OCI-LY3 (cell line): Measurements from ENCODE around the gene RGS1.

Source experiments
- CTCF ChIP-seq: fragments of 200-600, 300-600 bp; sonication (generic); IDR thresholded peaks from 2 replicates; pipeline ENCODE4 v1.5.1; 2014; ENCODE audit warnings: antibody characterized with exemption, low read length, low read depth
- EZH2phosphoT487 ChIP-seq: fragments of 200-600 bp; shearing (Covaris generic); IDR thresholded peaks from 2 replicates; pipeline ENCODE4 v1.6.1; 2018; ENCODE audit warnings: antibody characterized with exemption, mixed run types, low read depth

DNA sequence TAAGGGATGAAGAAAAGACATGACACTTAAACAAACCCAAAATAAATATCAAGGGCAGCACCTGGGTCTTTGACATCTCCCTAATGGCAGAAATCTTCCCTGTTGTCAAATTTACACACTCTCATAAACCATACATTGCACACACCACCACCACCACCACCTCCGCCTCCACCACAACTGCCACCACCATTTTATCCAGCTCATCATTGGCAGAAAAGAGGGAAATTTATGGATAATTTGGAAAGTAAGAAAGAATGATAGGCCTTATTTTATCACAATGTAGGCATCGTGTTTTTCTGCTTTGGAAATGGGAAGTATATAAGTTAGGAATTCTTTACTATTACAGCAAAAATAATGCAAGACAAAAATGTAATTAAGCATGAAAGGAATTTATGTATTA is 33.1 kb downstream of the RGS1 start:
- TF ChIP-seq CTCF (no peak), EZH2phosphoT487 (no peak)
